Ascending aorta (tissue), 2 donors: ENCODE measurements around the gene KRT75. TPM values are rescaled to one million over a fixed set of nuclear protein-coding genes. Genes with fewer than 3 reads are reported as not detected.

Experiments
- DNase-seq, 2 donors: peaks; one replicate each; pipeline ENCODE4 v3.0.0-alpha.2; 2019; ENCODE audit warnings: low spot score in 2 of 2
- H3K27ac ChIP-seq, 2 donors: fragments of 200-600 bp; sonication (generic); one replicate each; pipeline ENCODE4 v1.5.1; 2016 to 2017; ENCODE audit warnings: mild to moderate bottlenecking in 1 of 2
- H3K27me3 ChIP-seq: fragments of 200-600 bp; sonication (generic); one replicate; pipeline ENCODE4 v1.5.1; 2017
- H3K36me3 ChIP-seq, 2 donors: fragments of 200-600 bp; sonication (generic); one replicate each; pipeline ENCODE4 v1.5.1; 2016
- H3K4me1 ChIP-seq, 2 donors: fragments of 200-600 bp; sonication (generic); one replicate each; pipeline ENCODE4 v1.5.1; 2016 to 2017; ENCODE audit warnings: mild to moderate bottlenecking in 1 of 2
- H3K4me3 ChIP-seq, 2 donors: fragments of 200-600 bp; sonication (generic); one replicate each; pipeline ENCODE4 v1.5.1; 2016 to 2017; ENCODE audit warnings: mild to moderate bottlenecking in 1 of 2
- H3K9me3 ChIP-seq, 2 donors: fragments of 200-600 bp; sonication (generic); one replicate each; pipeline ENCODE4 v1.5.1; 2016
- CTCF ChIP-seq, 3 experiments: fragments of 200-600 bp in 2 of 3; fragments of 450-650 bp in 1 of 3; sonication (generic) in 2 of 3; IDR thresholded peaks; one replicate each; pipeline ENCODE4 v1.5.1; 2016 to 2019; ENCODE audit warnings: antibody characterized with exemption in 3 of 3, mild to moderate bottlenecking in 1 of 3, moderate library complexity in 1 of 3
- intact Hi-C: fragments of 100-400 bp; cut with DNase I; formaldehyde crosslinking; loops from one replicate; pipeline ENCODE4 v1.15.1; 2023
- total RNA-seq: library from RNA; depleted of rRNA; stranded (reverse); fragments of >200 nt; gene quantifications from one replicate; pipeline ENCODE4 v1.1.0, GENCODE V29; 2016

Gene KRT75
- total RNA-seq, 1 donor from 2014 or later, result not detected

- no peak overlapping the region for H3K4me3 ChIP-seq
- no peaks in the 10 kb centered on the region for H3K27me3 ChIP-seq
- H3K4me1 ChIP-seq, result no peaks in the 10 kb centered on the region
- intact Hi-C loops, result no loop called here
- no peak for TF ChIP-seq CTCF (IDR thresholded peaks at IDR 0.05)
- DNase-seq, result no peak
- no peaks in the 10 kb centered on the region for H3K36me3 ChIP-seq
- no peaks in the 10 kb centered on the region for H3K9me3 ChIP-seq
- H3K27ac ChIP-seq, result no peak overlapping the region
Observed at GRCh38 chr12:52469853-52470252, 35.7 kb upstream of the KRT75 start.

GRCh38 chr12:52464897-52465296, 30.7 kb upstream of the KRT75 start:
- no peak overlapping the region for H3K4me3 ChIP-seq
- intact Hi-C loops, result no loop called here
- H3K9me3 ChIP-seq, result no peaks in the 10 kb centered on the region
- H3K27ac ChIP-seq, result no peak overlapping the region
- no peaks in the 10 kb centered on the region for H3K4me1 ChIP-seq
- no peaks in the 10 kb centered on the region for H3K36me3 ChIP-seq
- DNase-seq, result no peak
- no peaks in the 10 kb centered on the region for H3K27me3 ChIP-seq
- no peak for TF ChIP-seq CTCF (IDR thresholded peaks at IDR 0.05)

- intact Hi-C loops, result no loop called here
Observed at GRCh38 chr12:52461693-52462092, 27.5 kb upstream of the KRT75 start.

GRCh38 chr12:52458861-52459260, 24.7 kb upstream of the KRT75 start:
- TF ChIP-seq CTCF (IDR thresholded peaks at IDR 0.05), result no peak
- H3K27ac ChIP-seq, result no peak overlapping the region
- no peaks in the 10 kb centered on the region for H3K4me1 ChIP-seq
- H3K9me3 ChIP-seq, result no peaks in the 10 kb centered on the region
- intact Hi-C loops, result no loop called here
- H3K4me3 ChIP-seq, result no peak overlapping the region
- DNase-seq, result no peak
- H3K36me3 ChIP-seq, result no peaks in the 10 kb centered on the region
- no peaks in the 10 kb centered on the region for H3K27me3 ChIP-seq

More at GRCh38 chr12:52461693-52462092, 27.5 kb upstream of the KRT75 start:
- no peak for DNase-seq
- no peak for TF ChIP-seq CTCF (IDR thresholded peaks at IDR 0.05)
- H3K9me3 ChIP-seq, result no peaks in the 10 kb centered on the region
- H3K36me3 ChIP-seq, result no peaks in the 10 kb centered on the region
- H3K27ac ChIP-seq, result no peak overlapping the region
- H3K27me3 ChIP-seq, result no peaks in the 10 kb centered on the region
- H3K4me1 ChIP-seq, result no peaks in the 10 kb centered on the region
- no peak overlapping the region for H3K4me3 ChIP-seq

- Histone ChIP-seq H3K27me3 (no peaks in the 10 kb centered on the region), H3K36me3 (no peaks in the 10 kb centered on the region), H3K9me3 (no peaks in the 10 kb centered on the region), H3K4me3 (no peak overlapping the region), H3K27ac (no peak overlapping the region), H3K4me1 (no peaks in the 10 kb centered on the region)
- intact Hi-C loops, result no loop called here
- no peak for DNase-seq
- TF ChIP-seq CTCF (IDR thresholded peaks at IDR 0.05), result no peak
Observed at GRCh38 chr12:52455821-52456220, 21.6 kb upstream of the KRT75 start.
